GM12878 (cell line): ENCODE results near the gene FAM3B. TPM values are rescaled to one million over a fixed set of nuclear protein-coding genes. Genes with fewer than 3 reads are reported as not detected.

Source experiments
- CBFB ChIP-seq: IDR thresholded peaks from 2 replicates; pipeline ENCODE4 v1.6.1; 2016; ENCODE audit warnings: antibody characterized with exemption, low read depth
- DPF2 ChIP-seq: fragments of 450-650 bp; IDR thresholded peaks from 2 replicates; pipeline ENCODE4 v1.6.1; 2017; ENCODE audit warnings: mild to moderate bottlenecking
- EP300 ChIP-seq, 2 experiments: fragments of 150-350 bp in 1 of 2; IDR thresholded peaks; 2 replicates each; pipeline ENCODE4 v1.6.1; 2011 to 2012; ENCODE audit warnings: low read depth in 2 of 2, low read length in 2 of 2, borderline replicate concordance in 1 of 2, improper control_type of control experiment in 1 of 2, inconsistent platforms in 1 of 2; ENCODE audit not compliant: control insufficient read depth in 1 of 2
- SP1 ChIP-seq: IDR thresholded peaks from one replicate; pipeline ENCODE4 v1.6.1; 2011; ENCODE audit warnings: low read depth, low read length
- ZNF24 ChIP-seq: fragments of 450-650 bp; IDR thresholded peaks from 2 replicates; pipeline ENCODE4 v1.6.1; 2017; ENCODE audit warnings: antibody characterized with exemption, mild to moderate bottlenecking
- polyA plus RNA-seq, 11 experiments: library from polyadenylated mRNA; depleted of rRNA in 4 of 11; unstranded in 6 of 11; stranded (reverse) in 5 of 11; fragments of >200 nt; fragmentation: Nextera tagmentation in 4 of 11; fragmentation: Illumina TruSeq in 1 of 11; extraction: Ambion mirVana in 4 of 11; extraction: Trizol in 1 of 11; gene quantifications; 1 replicate in 1 of 11; 2 replicates in 10 of 11; pipeline versions ENCODE4 v1.2.1 to v1.2.3, GENCODE V29; 2011 to 2016; ENCODE audit warnings: inconsistent platforms in 2 of 11, missing spikeins in 2 of 11, low read depth in 1 of 11
- total RNA-seq, 4 experiments: library from RNA; depleted of rRNA in 3 of 4; stranded (reverse); fragments of >200 nt in 3 of 4; fragmentation: Illumina TruSeq in 1 of 4; extraction: Trizol in 1 of 4; gene quantifications; 2 replicates each; pipeline versions ENCODE4 v1.2.1 to v1.2.3, GENCODE V29; 2013 to 2021
- TF ChIP-seq, protein P1 (sequence below): fragments of 450-650 bp; IDR thresholded peaks from 2 replicates; pipeline ENCODE4 v1.6.1; 2017; ENCODE audit warnings: borderline replicate concordance
- TF ChIP-seq, protein P2 (sequence below): IDR thresholded peaks from 2 replicates; pipeline ENCODE4 v1.6.1; 2012; ENCODE audit warnings: low read depth, low read length, improper control_type of control experiment

Gene FAM3B
- total and polyA plus RNA-seq, 10 of the 15 experiments (the other 5 are each of a cell fraction or from before 2014, with no cell fraction given): 0.12 TPM; not detected in 9

DNA sequence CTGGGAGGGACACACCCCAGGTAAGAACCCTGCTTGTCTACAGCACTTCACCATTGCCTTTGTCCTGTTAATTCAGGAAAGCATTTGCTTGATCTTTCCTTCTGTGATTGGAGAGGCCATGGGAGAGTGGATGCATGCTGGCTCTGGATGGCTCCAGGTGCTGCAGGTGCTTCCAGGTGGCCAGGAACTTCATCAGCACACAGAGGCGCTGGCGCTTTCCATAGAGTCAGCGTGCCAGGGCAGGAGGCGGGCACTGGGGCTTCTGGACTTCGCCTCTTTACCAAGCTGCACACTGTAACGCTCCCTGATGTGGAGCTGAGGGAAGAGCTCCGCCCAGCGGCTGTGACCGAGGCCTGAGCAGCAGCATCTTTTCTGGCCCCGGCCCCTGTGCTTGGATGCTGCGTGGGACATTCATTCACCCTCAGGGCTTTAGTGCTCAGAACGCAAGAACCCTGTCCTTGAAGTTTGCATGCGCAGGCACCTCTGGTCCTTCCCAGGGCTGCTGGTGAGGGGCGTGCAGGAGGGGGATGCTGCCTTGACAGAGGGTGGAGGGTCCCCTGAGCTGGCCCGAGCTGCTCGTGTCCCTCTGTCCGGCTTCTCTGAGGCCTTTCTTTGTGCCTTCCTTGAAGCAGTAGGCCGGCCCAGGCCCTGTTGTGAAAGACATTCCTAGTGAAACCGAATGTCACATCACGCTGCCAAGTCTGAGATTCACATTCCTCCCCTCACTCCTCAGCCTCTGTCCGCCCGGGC lies 43.6 kb downstream of the FAM3B start (continued):
- TF ChIP-seq CBFB (no peak), DPF2 (no peak), SP1 (no peak), EP300 (IDR thresholded peaks at IDR 0.05; ENCODE audit: borderline replicate concordance in 1 of 2, control insufficient read depth in 1 of 2, low read depth in 2 of 2, low read length in 2 of 2) (no peak), ZNF24 (no peak)
- TF ChIP-seq, protein P1, sequence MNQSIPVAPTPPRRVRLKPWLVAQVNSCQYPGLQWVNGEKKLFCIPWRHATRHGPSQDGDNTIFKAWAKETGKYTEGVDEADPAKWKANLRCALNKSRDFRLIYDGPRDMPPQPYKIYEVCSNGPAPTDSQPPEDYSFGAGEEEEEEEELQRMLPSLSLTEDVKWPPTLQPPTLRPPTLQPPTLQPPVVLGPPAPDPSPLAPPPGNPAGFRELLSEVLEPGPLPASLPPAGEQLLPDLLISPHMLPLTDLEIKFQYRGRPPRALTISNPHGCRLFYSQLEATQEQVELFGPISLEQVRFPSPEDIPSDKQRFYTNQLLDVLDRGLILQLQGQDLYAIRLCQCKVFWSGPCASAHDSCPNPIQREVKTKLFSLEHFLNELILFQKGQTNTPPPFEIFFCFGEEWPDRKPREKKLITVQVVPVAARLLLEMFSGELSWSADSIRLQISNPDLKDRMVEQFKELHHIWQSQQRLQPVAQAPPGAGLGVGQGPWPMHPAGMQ: no peak
- TF ChIP-seq, protein P2, sequence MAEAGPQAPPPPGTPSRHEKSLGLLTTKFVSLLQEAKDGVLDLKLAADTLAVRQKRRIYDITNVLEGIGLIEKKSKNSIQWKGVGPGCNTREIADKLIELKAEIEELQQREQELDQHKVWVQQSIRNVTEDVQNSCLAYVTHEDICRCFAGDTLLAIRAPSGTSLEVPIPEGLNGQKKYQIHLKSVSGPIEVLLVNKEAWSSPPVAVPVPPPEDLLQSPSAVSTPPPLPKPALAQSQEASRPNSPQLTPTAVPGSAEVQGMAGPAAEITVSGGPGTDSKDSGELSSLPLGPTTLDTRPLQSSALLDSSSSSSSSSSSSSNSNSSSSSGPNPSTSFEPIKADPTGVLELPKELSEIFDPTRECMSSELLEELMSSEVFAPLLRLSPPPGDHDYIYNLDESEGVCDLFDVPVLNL: no peak
- TF ChIP-seq, all 136 proteins: peak for 0
